Stimulated activated CD4-positive, alpha-beta T cell treated with anti-CD3 and anti-CD28 coated beads, Interleukin-1b, Interleukin-23, amount 100 ng/mL, for 4 hours (primary cell): ENCODE measurements around the gene C15orf61.
A peak's percentile ranks its signal among the peaks of the same experiment; 100 is the strongest.

Experiments used
- DNase-seq, 2 donors: peaks; one replicate each; pipeline ENCODE4 v3.0.0-alpha.2; 2020; ENCODE audit warnings: low read depth in 2 of 2

Gene C15orf61

GRCh38 chr15:67512933-67513714 is 7.8 kb upstream of the C15orf61 start:
- no peak for DNase-seq

DNA sequence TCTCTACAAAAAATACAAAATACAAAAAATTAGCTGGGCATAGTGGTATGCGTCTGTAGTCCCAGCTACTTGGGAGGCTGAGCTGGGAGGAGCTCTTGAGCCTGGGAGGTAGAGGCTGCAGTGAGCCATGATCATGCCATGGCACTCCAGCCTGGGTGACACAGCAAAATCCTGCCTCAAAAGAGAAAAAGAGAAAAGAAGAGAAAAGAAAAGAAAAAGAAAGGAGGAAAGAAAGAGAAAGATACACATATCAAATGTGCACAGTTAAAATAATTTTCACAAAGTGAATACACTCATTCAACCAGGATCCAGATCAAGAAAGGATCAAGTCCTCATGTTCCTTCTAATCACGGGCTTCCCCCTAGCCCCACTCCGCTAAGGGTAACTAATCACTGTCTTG is 5.8 kb upstream of the C15orf61 start:
- no peak for DNase-seq

- DNase-seq: no peak
Measured at GRCh38 chr15:67515557-67515956, 5.4 kb upstream of the C15orf61 start.

GRCh38 chr15:67520321-67521028 is 456 bp upstream of the C15orf61 start:
- no peak for DNase-seq

DNA sequence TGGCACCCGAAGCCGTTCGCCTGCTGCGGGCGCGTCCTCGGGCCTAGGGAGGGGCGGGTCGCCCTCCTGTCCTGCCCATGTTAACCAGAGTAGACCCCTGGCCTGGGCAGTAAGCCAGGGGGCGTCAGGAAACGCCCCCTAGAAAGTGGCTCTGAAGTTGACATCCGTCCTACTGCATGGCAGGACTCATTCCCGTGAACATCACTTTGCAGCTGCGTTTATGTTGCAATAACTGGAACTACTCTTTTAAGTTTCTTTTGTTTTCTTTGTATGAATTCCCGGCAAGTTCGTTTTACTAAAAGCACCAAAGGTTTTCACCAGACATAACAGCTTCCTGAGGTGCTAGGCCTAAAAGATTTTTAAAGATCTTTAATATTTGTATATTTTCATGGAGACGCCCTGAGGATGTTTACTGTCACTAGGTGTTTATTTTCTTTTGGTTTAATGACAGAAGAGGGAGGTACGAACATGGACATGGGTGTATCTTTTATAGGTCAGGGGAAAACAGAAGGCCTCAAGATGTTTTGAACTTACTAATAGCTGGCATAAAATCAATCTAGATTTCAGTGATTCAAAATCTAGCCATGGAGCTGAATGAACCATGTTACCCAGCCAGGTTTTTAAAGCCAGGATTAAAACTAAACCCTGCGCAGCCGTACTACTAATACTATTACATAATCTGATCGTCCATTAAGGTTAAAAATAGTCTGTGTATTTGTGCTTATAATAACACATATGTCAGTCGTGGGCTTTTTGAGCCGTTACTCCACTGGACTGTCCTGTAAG is 1.0 kb downstream of the C15orf61 start:
- no peak for DNase-seq

- no peak for DNase-seq
Measured at GRCh38 chr15:67523330-67523729, 2.4 kb downstream of the C15orf61 start.

DNA sequence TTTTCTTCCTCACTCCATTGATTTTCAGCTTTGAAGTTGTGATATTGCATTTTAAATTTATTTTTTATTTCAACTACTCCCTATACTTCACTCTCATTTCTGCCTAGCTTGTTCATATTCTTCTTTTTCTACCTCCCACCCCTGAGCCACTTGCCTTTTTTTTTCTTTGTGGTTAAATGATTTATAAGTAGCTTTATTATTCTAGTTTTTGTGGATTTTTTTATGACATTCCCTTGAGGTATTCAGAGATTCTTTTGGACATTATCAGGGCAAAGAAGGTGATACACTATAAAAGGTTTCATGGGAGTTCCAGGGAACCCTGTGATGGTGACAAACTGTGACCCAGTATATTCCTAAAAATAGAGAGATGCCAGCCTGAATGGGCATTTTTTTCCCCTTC is 3.3 kb downstream of the C15orf61 start:
- no peak for DNase-seq

- no peak for DNase-seq
Measured at GRCh38 chr15:67528513-67528912, 7.6 kb downstream of the C15orf61 start.

DNA sequence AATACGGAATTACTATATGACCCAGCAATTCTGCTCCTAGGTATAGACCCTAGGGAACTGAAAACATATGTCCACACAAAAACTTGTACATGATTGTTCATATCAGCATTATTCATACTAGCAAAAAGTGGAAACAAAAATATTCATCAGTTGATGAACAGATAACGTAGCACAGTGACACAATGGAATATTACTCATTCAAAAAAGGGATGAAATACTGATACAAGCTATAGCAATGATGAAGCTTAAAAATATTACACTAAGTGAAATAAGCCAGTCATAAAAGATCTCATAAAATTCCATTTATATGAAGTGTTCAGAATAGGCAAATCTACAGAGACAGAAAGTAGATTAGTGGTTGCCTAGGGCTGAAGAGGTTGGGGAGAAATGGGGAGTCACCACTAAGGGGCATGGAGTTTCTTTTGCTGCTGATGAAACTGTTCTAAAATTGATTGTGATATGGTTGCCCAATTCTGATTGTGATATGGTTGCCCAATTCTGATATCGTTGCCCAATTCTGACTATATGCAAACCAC is 10.5 kb downstream of the C15orf61 start:
- DNase-seq: no peak

- no peak for DNase-seq
Measured at GRCh38 chr15:67533873-67534272, 12.9 kb downstream of the C15orf61 start.

DNA sequence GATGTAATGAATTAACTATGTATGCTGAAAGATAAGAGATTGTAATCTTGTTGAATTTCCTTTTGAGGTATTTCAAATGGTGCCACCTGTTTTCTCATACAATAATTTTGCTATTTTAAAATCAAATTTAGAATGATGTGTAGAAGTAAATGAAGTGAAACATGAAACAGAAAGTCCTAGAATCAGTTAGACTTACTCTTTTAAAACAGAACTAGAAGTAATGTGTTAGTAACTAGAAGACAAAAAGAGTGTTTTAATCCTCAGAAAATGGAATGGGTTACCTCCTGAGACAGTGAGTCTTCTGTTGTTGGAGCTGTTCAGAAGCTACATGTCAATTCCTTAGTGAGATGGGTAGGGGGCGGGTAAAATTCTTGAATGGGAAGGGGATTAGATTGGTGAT is 13.4 kb downstream of the C15orf61 start:
- DNase-seq: no peak

DNA sequence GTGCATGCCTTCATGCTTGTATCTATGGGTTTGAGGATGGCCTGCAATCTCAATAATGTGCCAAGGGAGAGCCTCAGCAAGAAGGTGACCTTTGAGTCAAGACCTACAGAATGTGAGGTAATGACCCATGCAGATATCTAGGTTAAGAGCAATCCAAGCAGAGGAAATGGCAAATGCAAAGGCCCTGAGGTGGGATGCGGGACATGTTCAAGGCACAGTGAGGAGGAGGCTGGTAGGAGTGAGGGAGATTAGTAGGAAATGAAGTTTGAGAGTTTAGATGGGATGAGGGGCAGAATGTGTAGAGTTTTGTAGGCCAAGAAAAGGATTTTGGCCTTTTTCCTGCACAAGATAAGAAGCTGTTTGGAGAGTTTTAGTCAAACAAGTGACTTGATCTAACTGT is 16.8 kb downstream of the C15orf61 start:
- DNase-seq: no peak

DNA sequence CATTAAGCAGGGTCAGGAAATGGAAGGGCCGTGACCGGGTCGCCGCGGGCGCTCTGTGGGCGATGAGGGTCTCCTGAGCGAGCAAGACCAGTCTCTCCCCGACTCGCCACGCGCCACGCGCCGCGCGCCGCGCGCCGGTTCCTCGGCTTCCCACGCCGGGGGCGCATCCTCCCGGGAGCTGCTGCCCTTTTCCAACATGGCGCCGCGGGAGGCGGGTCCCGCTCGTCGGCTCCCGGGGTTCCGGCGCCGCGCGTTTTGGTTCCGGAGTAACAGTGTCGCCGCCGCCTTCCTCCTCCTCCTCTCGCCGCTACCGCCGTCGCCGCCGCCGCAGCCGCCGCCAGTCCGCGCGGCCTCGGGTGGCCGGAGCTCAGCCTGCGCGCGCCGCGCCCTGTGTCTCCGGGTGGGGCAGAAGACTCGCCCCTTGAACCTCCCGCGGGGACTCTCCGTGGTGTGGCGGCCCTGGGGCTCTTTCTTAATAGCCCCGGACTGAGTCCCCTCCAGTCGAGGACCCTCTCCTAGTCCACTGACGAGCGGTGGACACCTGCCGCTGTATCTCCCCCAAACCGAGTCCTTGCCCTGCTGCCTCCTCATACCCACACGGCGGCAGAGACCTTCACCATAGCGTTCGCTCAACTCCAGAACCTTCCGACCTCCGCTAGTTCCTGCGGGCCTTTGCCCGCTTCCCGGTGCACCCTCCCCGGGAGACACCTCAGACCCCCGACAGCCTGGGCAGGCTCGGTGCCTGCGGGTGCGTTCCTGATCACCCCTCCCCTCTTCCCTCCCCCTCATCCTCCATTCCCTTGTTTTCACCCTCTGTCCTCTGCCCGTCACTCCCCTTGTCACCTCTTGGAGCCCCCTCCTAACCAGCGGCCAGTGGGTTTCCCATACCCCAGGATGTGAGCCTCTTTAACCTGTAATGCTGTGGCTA is 21.8 kb downstream of the C15orf61 start, which contains the start of gene MAP2K5:
Gene MAP2K5, plus strand, starts transcription at position 284 of the 928 bp plus-strand sequence. Its CDS starts 633 bp downstream, at position 917.
- DNase-seq: peak; percentile 73 to 82

- DNase-seq: no peak
Measured at GRCh38 chr15:67543348-67543718, 22.4 kb downstream of the C15orf61 start.

GRCh38 chr15:67544475-67544874 is 23.5 kb downstream of the C15orf61 start:
- DNase-seq: no peak

DNA sequence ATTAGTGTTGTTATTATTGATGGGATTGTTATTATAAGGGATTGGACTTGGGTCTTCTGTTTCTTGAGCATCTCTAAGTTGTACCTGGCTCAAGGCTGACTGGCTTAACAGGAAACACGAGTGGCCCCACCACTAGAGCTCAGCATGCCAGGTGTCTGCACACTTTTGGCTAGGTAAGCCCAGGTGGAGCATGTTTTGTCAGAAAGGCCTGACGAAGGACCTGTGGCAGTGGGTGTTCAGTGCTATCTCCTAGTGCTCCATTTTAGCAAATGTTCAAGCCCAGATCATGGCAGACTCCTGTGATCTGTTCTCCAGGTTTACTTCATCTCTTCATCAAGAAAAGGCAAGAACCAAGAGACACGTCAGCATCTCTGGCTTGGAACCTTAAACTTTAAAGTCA is 24.9 kb downstream of the C15orf61 start:
- no peak for DNase-seq

DNA sequence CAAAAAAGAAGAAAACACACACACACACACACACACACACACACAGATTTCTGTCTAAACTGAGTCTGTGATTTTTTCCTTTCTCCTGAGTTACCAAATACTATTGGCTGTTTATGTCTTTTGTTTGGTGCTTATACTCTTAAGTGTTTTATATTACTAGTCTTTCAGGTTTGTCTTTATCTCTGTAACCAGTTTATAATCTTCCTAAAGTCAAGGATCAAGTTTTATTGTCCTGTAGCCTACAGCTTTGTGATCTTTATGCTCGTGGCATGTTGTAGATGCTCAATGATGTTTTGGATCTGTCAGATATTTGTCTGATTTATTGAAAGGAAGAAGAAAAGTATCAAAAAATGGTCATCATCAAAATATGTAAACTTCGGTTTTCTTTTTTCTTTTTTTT is 26.1 kb downstream of the C15orf61 start:
- no peak for DNase-seq

- no peak for DNase-seq
Measured at GRCh38 chr15:67547836-67548235, 26.9 kb downstream of the C15orf61 start.

DNA sequence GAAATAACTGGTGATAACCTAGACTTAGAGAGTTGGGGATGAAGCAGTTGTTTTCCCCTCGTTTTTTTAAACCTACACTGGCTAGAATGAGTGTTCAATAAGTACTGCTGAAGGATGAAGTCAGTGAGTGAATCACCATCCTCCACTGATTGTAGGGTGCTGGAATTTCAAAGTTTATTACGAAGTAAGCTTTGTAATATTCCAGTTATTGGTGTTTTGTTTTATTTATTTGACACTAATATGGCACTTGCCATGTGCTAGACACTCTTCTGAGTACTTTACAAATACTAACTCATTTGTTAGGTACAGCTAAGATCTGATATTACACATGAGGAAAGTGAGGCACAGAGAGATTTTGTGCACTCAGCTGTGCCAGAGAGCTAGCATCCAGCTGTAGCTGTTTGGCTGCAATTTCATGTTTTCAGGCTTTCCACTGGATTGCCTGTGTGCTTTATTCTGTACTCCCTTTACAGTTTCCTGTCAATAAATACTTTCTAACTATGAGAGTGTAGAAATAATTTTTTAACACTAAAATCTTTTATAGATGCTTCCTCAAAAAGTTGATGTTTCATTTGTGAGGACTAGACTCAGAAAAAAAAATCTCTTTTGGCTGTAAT is 27.4 kb downstream of the C15orf61 start:
- DNase-seq: no peak

GRCh38 chr15:67548862-67549651 is 28.1 kb downstream of the C15orf61 start:
- no peak for DNase-seq
